WTC11 (cell line): ENCODE data around the gene LCP1. TPM values are rescaled to one million over a fixed set of nuclear protein-coding genes. Genes with fewer than 3 reads are reported as not detected.

ENCODE experiments used
- ATAC-seq: fragments of 200-7000 bp; cut with Tn5 transposase; 2 replicates; pipeline ENCODE4 v1.10.0; 2021; ENCODE audit warnings: mild to moderate bottlenecking, moderate library complexity
- CTCF ChIA-PET: fragments of 300-600 bp; sonication (Branson Sonifier 250); formaldehyde crosslinking; loops from one replicate; lab custom pipeline; 2021; ENCODE audit warnings: antibody characterized with exemption; lab: Charles Lee
- POLR2A ChIA-PET: fragments of 350-600 bp; sonication (Branson Sonifier 250); formaldehyde crosslinking; loops from one replicate; lab custom pipeline; 2021; ENCODE audit warnings: antibody characterized with exemption; lab: Charles Lee
- DNase-seq: peaks from one replicate; pipeline ENCODE4 v3.0.0; 2021; ENCODE audit warnings: low spot score
- H3K27ac Mint-ChIP-seq: 2 replicates; pipeline ENCODE4 v1.8.0; 2021; ENCODE audit warnings: mixed read lengths
- H3K27me3 Mint-ChIP-seq: 2 replicates; pipeline ENCODE4 v1.8.0; 2021; ENCODE audit warnings: low read depth, mild to moderate bottlenecking, moderate library complexity, mixed read lengths
- H3K36me3 Mint-ChIP-seq: 2 replicates; pipeline ENCODE4 v1.8.0; 2021; ENCODE audit warnings: mixed read lengths
- H3K4me1 Mint-ChIP-seq: 2 replicates; pipeline ENCODE4 v1.8.0; 2022; ENCODE audit warnings: mixed read lengths
- H3K4me3 Mint-ChIP-seq: 2 replicates; pipeline ENCODE4 v1.8.0; 2021; ENCODE audit warnings: mild to moderate bottlenecking, moderate library complexity, mixed read lengths
- H3K9me3 Mint-ChIP-seq: 2 replicates; pipeline ENCODE4 v1.8.0; 2021; ENCODE audit warnings: mixed read lengths
- AFF4 ChIP-seq: sonication (generic); formaldehyde crosslinking; IDR thresholded peaks from 2 replicates; pipeline ENCODE4 v1.8.1; 2023; ENCODE audit warnings: mild to moderate bottlenecking, missing genetic modification reagents, borderline replicate concordance
- ARID4B ChIP-seq: sonication (generic); formaldehyde crosslinking; IDR thresholded peaks from 2 replicates; pipeline ENCODE4 v1.8.0; 2023; ENCODE audit warnings: missing genetic modification reagents, mild to moderate bottlenecking, borderline replicate concordance
- ATF2 ChIP-seq: sonication (generic); formaldehyde crosslinking; IDR thresholded peaks from 2 replicates; pipeline ENCODE4 v1.8.1; 2022; ENCODE audit warnings: low read depth, missing genetic modification reagents, borderline replicate concordance
- ATF3 ChIP-seq: sonication (generic); formaldehyde crosslinking; conservative IDR thresholded peaks from 2 replicates; pipeline ENCODE4 v1.8.1; 2022; ENCODE audit warnings: mild to moderate bottlenecking, missing genetic modification reagents
- CBFB ChIP-seq: sonication (generic); formaldehyde crosslinking; IDR thresholded peaks from 2 replicates; pipeline ENCODE4 v1.8.1; 2022; ENCODE audit warnings: mild to moderate bottlenecking, low read depth, missing genetic modification reagents
- CTCF ChIP-seq: fragments of 200-600 bp; IDR thresholded peaks from 2 replicates; pipeline ENCODE4 v1.8.0; 2022; ENCODE audit warnings: antibody characterized with exemption
- ERG ChIP-seq: fragments of 250-450 bp; sonication (Bioruptor Pico); IDR thresholded peaks from 2 replicates; pipeline ENCODE4 v1.8.0; 2021; ENCODE audit warnings: mild to moderate bottlenecking
- HMGXB4 ChIP-seq: sonication (generic); formaldehyde crosslinking; IDR thresholded peaks from 2 replicates; pipeline ENCODE4 v1.8.1; 2023; ENCODE audit warnings: mild to moderate bottlenecking, moderate library complexity, missing genetic modification reagents
- JAZF1 ChIP-seq: fragments of 250-450 bp; sonication (Bioruptor Pico); IDR thresholded peaks from 2 replicates; pipeline ENCODE4 v1.9.0; 2021; ENCODE audit warnings: moderate library complexity, mild to moderate bottlenecking, inconsistent platforms
- KAT7 ChIP-seq: sonication (generic); formaldehyde crosslinking; IDR thresholded peaks from 2 replicates; pipeline ENCODE4 v1.8.1; 2023; ENCODE audit warnings: missing genetic modification reagents, mild to moderate bottlenecking, borderline replicate concordance
- MYBL2 ChIP-seq: sonication (generic); formaldehyde crosslinking; IDR thresholded peaks from 2 replicates; pipeline ENCODE4 v1.8.1; 2023; ENCODE audit warnings: mild to moderate bottlenecking, moderate library complexity, missing genetic modification reagents
- NFE2L1 ChIP-seq: sonication (generic); formaldehyde crosslinking; IDR thresholded peaks from 2 replicates; pipeline ENCODE4 v1.8.1; 2023; ENCODE audit warnings: missing genetic modification reagents
- OVOL2 ChIP-seq: fragments of 250-450 bp; sonication (Bioruptor Pico); IDR thresholded peaks from 2 replicates; pipeline ENCODE4 v1.9.0; 2021; ENCODE audit warnings: mild to moderate bottlenecking, borderline replicate concordance
- ZMAT4 ChIP-seq: fragments of 250-450 bp; sonication (Bioruptor Pico); IDR thresholded peaks from 2 replicates; pipeline ENCODE4 v1.9.0; 2021; ENCODE audit warnings: mild to moderate bottlenecking
- ZNF121 ChIP-seq: sonication (generic); formaldehyde crosslinking; IDR thresholded peaks from 2 replicates; pipeline ENCODE4 v1.8.0; 2023; ENCODE audit warnings: missing genetic modification reagents
- ZNF423 ChIP-seq: fragments of 250-450 bp; sonication (Bioruptor Pico); IDR thresholded peaks from 2 replicates; pipeline ENCODE4 v2.1.2; 2022; ENCODE audit warnings: mild to moderate bottlenecking, moderate library complexity
- ZNF532 ChIP-seq: fragments of 250-450 bp; sonication (Bioruptor Pico); IDR thresholded peaks from 2 replicates; pipeline ENCODE4 v1.9.0; 2021; ENCODE audit warnings: mild to moderate bottlenecking, borderline replicate concordance
- ZNF671 ChIP-seq: fragments of 250-450 bp; sonication (Bioruptor Pico); IDR thresholded peaks from 2 replicates; pipeline ENCODE4 v1.8.0; 2021; ENCODE audit warnings: mild to moderate bottlenecking
- total RNA-seq: library from RNA; stranded (reverse); gene quantifications from 3 replicates; pipeline ENCODE4 v1.2.3, GENCODE V29; 2021

LCP1 gene
- total RNA-seq, 1 experiment from 2014 or later, result 3.2 TPM

GRCh38 chr13:46136688-46137087 lies 45.3 kb downstream of the LCP1 start:
- no peak overlapping the region for H3K4me3 Mint-ChIP-seq
- no peak overlapping the region for H3K27ac Mint-ChIP-seq
- ATAC-seq, result no peak
- ChIA-PET CTCF (interaction anchor here (1.5 to 1.7 kb wide), 3 partner anchors 10 to 24 kb away, joined by 3 to 7 read pairs (median 6); no protein-coding TSS in a partner anchor), POLR2A (no interaction called here)
- no peaks in the 10 kb centered on the region for H3K9me3 Mint-ChIP-seq
- DNase-seq, result no peak
- H3K36me3 Mint-ChIP-seq, result no peaks in the 10 kb centered on the region
- H3K4me1 Mint-ChIP-seq, result peaks cover 33% of the 10 kb centered on the region
- peaks cover 4% of the 10 kb centered on the region; the same call in 1 of the 2 replicates for H3K27me3 Mint-ChIP-seq
- TF ChIP-seq ZNF532 (CRISPR knock-in tag), result no peak
- no peak for TF ChIP-seq ERG (CRISPR knock-in tag)
- no peak for TF ChIP-seq OVOL2 (CRISPR knock-in tag)
- TF ChIP-seq MYBL2, result no peak
- TF ChIP-seq ZNF671 (CRISPR knock-in tag), result no peak
- TF ChIP-seq ATF3 (CRISPR knock-in tag), result no peak
- TF ChIP-seq ATF2, result no peak
- no peak for TF ChIP-seq HMGXB4 (CRISPR knock-in tag)
- no peak for TF ChIP-seq NFE2L1 (CRISPR knock-in tag)
- no peak for TF ChIP-seq CBFB (CRISPR knock-in tag)
- TF ChIP-seq ZNF121 (CRISPR knock-in tag), result no peak
- no peak for TF ChIP-seq ARID4B (CRISPR knock-in tag)
- TF ChIP-seq ZNF423, result no peak
- TF ChIP-seq JAZF1 (CRISPR knock-in tag), result no peak
- no peak for TF ChIP-seq ZMAT4 (CRISPR knock-in tag)
- TF ChIP-seq AFF4, result no peak
- TF ChIP-seq CTCF, result no peak
- TF ChIP-seq KAT7 (CRISPR knock-in tag), result no peak
